Thyroid gland (tissue), 4 donors: ENCODE results near the gene PARP1. TPM values are rescaled to one million over a fixed set of nuclear protein-coding genes. Genes with fewer than 3 reads are reported as not detected.

Source experiments
- DNase-seq, 2 donors: peaks; one replicate each; pipeline ENCODE4 v3.0.0-alpha.2; 2019
- H3K27ac ChIP-seq, 3 donors: fragments of 200-600 bp; sonication (generic); 1 replicate in 2 of 3; 2 replicates in 1 of 3; pipeline ENCODE4 v1.5.1; 2016 to 2019; ENCODE audit warnings: mild to moderate bottlenecking in 1 of 3, moderate library complexity in 1 of 3
- H3K27me3 ChIP-seq: fragments of 200-600 bp; sonication (generic); one replicate; pipeline ENCODE4 v1.5.1; 2019
- H3K36me3 ChIP-seq, 2 donors: fragments of 200-600 bp; sonication (generic); one replicate each; pipeline ENCODE4 v1.5.1; 2016 to 2019
- H3K4me1 ChIP-seq, 2 donors: fragments of 200-600 bp; sonication (generic); one replicate each; pipeline ENCODE4 v1.5.1; 2017 to 2019
- H3K4me3 ChIP-seq, 3 donors: fragments of 200-600 bp; sonication (generic); replicated peaks in 1 of 3; 1 replicate in 2 of 3; 2 replicates in 1 of 3; pipeline ENCODE4 v1.5.1; 2016; ENCODE audit warnings: mild to moderate bottlenecking in 1 of 3
- H3K9me3 ChIP-seq: fragments of 200-600 bp; sonication (generic); one replicate; pipeline ENCODE4 v1.5.1; 2017
- CTCF ChIP-seq, 6 experiments: fragments of 200-600 bp in 3 of 6; fragments of 450-650 bp in 3 of 6; sonication (generic) in 3 of 6; IDR thresholded peaks; one replicate each; pipeline ENCODE4 v1.5.1; 2016 to 2019; ENCODE audit warnings: antibody characterized with exemption in 6 of 6, mild to moderate bottlenecking in 2 of 6, inconsistent platforms in 1 of 6, moderate library complexity in 1 of 6
- POLR2A ChIP-seq, 2 donors: fragments of 450-650 bp; IDR thresholded peaks; one replicate each; pipeline ENCODE4 v1.6.1; 2017; ENCODE audit warnings: antibody characterized with exemption in 2 of 2, mild to moderate bottlenecking in 2 of 2, moderate library complexity in 1 of 2
- WGBS, 2 donors: methylation state at CpG; one replicate each; pipeline ENCODE4 v1.1.5; 2017; 5-methylcytosine and 5-hydroxymethylcytosine counted together
- intact Hi-C: fragments of 100-400 bp; cut with DNase I; formaldehyde crosslinking; loops from one replicate; pipeline ENCODE4 v1.15.1; 2023
- total RNA-seq, 4 donors: library from RNA; depleted of rRNA; stranded (reverse); fragments of >200 nt; gene quantifications; one replicate each; pipeline ENCODE4 v1.2.3, GENCODE V29; 2016

The PARP1 gene
- total RNA-seq, 4 donors from 2014 or later: 47.8 to 103 (median 90.5) TPM

DNA sequence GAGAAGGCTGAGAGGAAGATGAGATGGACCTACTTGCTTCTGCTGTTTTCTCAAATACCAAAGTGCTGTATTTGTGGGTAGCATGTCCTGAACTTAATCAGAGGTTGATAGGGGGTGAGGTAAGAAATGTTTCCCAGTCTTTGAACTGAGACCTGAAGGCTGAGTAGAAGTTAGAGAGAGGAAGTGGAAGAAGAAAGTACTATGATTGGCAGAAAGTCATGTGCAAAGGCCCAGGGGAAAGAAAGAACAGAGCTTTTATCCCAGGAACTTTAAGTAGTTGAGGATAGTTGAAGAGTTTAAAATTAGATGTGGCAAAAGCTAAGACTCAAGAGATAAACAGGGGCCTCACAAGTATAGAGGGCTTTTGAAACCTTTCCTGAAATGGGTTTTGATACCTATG is 83.4 kb downstream of the PARP1 start:
- intact Hi-C loops: no loop called here
- no peak overlapping the region for H3K4me3 ChIP-seq
- no peaks in the 10 kb centered on the region for H3K9me3 ChIP-seq
- TF ChIP-seq POLR2A (IDR thresholded peaks at IDR 0.05): no peak
- TF ChIP-seq CTCF (IDR thresholded peaks at IDR 0.05): no peak
- H3K36me3 ChIP-seq: no peaks in the 10 kb centered on the region
- no peak overlapping the region for H3K27ac ChIP-seq
- H3K27me3 ChIP-seq: no peaks in the 10 kb centered on the region
- no peaks in the 10 kb centered on the region for H3K4me1 ChIP-seq
- no peak for DNase-seq

DNA sequence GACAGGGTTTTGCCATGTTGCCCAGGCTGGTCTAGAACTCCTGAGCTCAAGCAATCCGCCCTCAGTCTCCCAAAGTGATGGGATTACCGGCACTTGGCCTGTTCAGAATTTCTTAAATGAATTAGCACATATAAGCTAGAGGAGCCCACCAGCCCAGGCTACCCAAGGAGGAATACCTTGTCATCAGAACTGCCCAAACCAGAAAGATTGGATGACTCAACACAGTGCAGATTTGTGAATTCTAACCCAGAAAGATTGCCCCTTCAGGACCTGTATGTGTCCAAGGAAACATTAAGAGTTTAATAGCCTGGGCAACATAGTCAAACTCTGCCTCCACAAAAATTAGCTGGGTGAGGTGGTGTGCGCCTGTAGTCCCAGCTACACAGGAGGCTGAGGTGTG is 84.9 kb downstream of the PARP1 start:
- no peak for DNase-seq
- WGBS, 2 donors: 86 to 93% methylated on average over 3 of the region's 3 CpGs

DNA sequence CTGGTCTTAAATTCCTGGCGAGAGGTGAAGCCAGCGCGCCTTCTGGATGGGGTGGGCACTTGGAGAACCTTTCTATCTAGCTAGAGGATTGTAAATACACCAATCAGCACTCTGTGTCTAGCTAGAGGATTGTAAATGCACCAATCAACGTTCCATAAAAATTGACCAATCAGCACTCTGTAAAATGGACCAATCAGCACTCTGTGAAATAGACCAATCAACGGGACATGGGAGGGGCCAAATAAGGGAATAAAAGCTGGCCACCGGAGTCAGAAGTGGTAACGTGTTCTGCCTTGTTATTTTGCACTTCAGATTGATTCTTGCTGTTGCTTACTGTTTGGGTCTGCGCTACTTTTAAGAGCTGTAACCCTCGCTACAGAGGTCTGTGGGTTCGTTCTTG is 87.0 kb downstream of the PARP1 start:
- WGBS, 2 donors: 91 to 95% methylated on average over 10 of the region's 10 CpGs
- TF ChIP-seq CTCF (IDR thresholded peaks at IDR 0.05): no peak
- no peak for TF ChIP-seq POLR2A (IDR thresholded peaks at IDR 0.05)
- no peaks in the 10 kb centered on the region for H3K27me3 ChIP-seq
- H3K27ac ChIP-seq: no peak overlapping the region
- no peak overlapping the region for H3K4me3 ChIP-seq
- no peaks in the 10 kb centered on the region for H3K9me3 ChIP-seq
- no peak for DNase-seq
- H3K4me1 ChIP-seq: no peaks in the 10 kb centered on the region
- intact Hi-C loops: no loop called here
- no peaks in the 10 kb centered on the region for H3K36me3 ChIP-seq

More for the DNA sequence above, 84.9 kb downstream of the PARP1 start:
- intact Hi-C loops: no loop called here
- H3K4me3 ChIP-seq: no peak overlapping the region
- no peaks in the 10 kb centered on the region for H3K9me3 ChIP-seq
- TF ChIP-seq CTCF (IDR thresholded peaks at IDR 0.05) (no peak), POLR2A (IDR thresholded peaks at IDR 0.05) (no peak)
- H3K27me3 ChIP-seq: no peaks in the 10 kb centered on the region
- H3K27ac ChIP-seq: no peak overlapping the region
- no peaks in the 10 kb centered on the region for H3K36me3 ChIP-seq
- no peaks in the 10 kb centered on the region for H3K4me1 ChIP-seq

- Histone ChIP-seq H3K4me3 (no peak overlapping the region), H3K27ac (no peak overlapping the region), H3K9me3 (no peaks in the 10 kb centered on the region), H3K27me3 (no peaks in the 10 kb centered on the region), H3K4me1 (no peaks in the 10 kb centered on the region), H3K36me3 (no peaks in the 10 kb centered on the region)
- 93 to 95% methylated on average over 5 of the region's 5 CpGs for whole genome bisulfite sequencing, 2 donors
- intact Hi-C loops: no loop called here
- TF ChIP-seq CTCF (IDR thresholded peaks at IDR 0.05) (no peak), POLR2A (IDR thresholded peaks at IDR 0.05) (no peak)
- no peak for DNase-seq
These were observed 89.4 kb downstream of the PARP1 start for GRCh38 chr1:226318471-226318870.

DNA sequence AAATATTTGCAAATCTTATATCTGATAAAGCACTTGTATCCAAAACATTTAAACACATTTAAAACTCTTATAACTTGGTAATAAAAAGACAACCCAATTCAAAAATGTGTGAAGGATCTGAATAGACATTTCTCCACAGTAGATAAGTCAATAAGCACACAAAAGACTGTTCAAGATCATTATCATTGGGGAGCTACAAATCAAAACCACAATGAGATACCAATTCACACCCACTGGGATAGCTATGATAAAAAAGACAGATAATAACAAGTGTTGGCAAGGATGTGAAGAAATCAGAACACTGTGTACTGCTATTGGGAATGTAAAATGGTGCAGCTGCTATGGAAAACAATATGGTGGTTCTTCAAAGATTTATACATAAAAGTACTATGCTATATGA is 93.8 kb downstream of the PARP1 start:
- no peaks in the 10 kb centered on the region for H3K27me3 ChIP-seq
- DNase-seq: no peak
- TF ChIP-seq POLR2A (IDR thresholded peaks at IDR 0.05) (no peak), CTCF (IDR thresholded peaks at IDR 0.05) (no peak)
- no peak overlapping the region for H3K27ac ChIP-seq
- peaks cover 0 to 7% of the 10 kb centered on the region in 2 donors for H3K4me1 ChIP-seq
- no peaks in the 10 kb centered on the region for H3K9me3 ChIP-seq
- no peaks in the 10 kb centered on the region for H3K36me3 ChIP-seq
- intact Hi-C loops: no loop called here
- no peak overlapping the region for H3K4me3 ChIP-seq
